Activated T-cell treated with anti-CD3 and anti-CD28 coated beads, Interleukin-2, amount 50 U/mL, for 1 hour (primary cell): ENCODE results near the gene LIMCH1.

ENCODE experiments used
- DNase-seq: peaks from one replicate; pipeline ENCODE4 v3.0.0-alpha.2; 2020

LIMCH1 gene

DNA sequence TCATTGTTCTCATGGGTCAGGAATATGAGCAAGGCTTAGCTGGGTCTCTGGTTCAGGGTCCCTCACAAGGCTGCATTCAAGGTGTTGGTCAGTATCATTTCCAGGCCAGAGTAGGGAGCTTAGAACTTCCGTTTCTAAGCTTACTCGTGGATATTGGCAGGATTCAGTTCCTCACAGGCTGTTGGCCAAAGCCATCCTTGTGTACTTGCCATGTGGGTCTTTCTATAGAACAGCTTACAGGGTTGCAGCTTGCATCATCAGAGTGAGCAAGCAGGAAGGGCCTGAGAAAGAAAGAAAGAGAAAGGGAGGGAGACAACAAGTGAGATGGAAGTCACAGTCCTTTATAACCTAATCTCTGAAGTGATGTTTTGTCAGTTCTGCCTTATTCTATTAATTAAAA, 5.1 kb upstream of the LIMCH1 start:
- no peak for DNase-seq

DNA sequence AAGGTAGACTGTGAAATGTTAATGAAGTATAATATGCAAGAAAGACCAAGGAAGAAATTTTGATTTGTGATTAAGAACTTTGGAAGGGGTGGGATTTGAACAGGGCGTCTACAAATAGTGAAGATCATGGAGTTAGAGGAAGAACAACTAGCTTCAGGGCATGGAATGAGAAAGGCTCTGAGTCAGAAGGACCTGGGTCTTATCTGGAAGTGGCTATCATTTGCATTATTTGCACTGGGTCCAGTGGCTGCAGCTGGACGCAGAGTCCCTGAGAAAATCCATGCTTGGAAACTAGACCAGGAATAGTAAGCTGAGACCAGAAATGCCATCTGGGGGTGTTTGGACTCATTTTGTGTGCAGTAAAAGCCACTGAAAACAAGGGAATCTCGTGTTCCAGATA, 4.3 kb upstream of the LIMCH1 start:
- no peak for DNase-seq

DNA sequence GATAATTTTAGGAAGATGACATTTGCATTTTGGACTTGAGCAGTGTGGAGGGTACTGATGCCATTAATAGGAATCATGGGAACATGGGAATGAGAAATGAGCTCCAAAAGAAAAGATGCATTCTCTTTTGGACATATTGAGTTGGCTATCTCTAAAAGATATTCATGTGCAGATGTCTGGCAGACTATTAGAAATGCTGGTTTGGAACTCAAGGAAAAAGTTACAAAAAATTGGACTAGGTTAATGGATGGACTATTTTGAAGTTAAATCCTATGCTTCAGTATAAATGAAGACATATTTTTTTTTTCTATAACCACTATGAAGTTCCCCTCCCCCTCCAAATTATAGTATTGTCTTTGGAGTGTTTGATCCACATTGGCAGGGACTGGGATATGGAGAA, 3.6 kb upstream of the LIMCH1 start:
- no peak for DNase-seq

DNA sequence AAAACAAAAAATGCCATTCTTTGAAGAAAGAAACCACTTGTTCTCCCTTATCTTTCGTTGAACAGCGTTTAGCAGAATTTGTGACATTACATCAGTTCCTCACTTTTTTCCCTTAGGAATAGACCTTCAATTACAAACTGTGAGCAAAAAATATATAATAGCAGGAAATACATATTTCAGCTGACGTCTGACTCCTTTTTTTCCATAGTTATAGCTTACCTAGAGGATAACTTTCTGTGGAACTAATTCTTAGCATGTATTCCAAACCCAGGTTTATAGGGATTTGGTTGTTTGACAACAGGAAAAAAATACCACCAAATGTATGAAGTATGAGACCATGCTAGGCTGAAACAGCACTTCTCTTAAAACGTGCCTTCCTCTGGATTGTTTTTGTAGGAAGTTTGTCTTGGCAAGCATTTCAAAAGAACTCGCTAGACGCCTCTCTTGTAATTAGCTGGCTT, 2.0 kb upstream of the LIMCH1 start:
- DNase-seq, result no peak

DNA sequence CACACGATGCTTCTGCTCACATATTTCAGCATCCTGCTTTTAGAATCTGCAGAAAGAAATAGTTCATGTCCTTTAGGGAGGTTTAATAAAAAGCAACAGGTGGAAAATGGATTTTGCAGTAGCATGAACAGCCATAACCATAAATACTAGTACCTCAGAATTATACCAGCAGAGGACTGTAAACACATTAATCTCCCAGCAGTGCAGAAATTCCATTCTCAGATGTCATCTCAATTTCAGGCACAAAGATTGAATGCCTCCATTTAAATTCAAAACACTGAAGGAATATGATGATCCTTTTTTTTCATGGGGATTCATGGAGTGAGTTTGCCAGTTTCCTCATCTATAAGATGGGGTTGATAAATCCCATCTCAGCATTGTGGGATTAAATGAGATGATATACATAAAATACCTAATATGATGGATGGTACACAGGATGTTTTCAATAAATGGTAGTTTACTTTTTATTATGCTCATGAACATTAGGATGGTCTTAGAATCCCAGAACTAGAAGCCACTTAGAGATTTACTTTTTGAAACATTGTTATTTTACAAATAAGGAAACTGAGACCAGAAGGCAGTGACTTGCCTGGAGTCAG, 566 bp upstream of the LIMCH1 start:
- no peak for DNase-seq

DNA sequence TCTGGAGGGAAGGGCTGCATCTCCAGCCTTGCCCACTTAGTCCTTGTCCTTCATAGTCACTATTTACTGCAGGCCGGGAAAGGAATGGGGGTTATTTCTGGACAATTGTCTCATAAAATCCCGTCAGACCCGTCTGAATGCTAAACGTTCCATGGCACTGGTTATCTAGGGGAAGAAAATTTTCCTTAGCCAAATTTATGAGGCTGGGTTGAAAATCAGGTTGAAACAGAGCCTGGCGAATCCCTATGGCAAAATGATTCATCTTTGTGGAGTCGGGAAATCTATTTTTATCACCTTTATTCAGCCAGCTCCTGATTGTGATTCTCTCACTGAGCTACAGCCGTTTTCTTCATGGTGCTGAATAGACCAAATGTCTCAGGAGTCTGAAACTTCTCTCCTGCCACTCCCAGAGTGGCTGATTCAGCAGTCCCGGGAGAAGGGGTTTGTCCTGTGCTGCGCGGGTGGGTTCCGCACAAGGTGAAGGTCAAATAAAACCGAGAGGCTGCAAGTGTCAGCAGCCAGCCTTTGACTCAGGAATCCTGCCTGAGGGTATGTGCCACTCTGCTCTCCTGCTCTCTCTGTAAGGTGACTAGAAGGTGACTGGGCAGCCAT, 1.0 kb downstream of the LIMCH1 start:
- no peak for DNase-seq

DNA sequence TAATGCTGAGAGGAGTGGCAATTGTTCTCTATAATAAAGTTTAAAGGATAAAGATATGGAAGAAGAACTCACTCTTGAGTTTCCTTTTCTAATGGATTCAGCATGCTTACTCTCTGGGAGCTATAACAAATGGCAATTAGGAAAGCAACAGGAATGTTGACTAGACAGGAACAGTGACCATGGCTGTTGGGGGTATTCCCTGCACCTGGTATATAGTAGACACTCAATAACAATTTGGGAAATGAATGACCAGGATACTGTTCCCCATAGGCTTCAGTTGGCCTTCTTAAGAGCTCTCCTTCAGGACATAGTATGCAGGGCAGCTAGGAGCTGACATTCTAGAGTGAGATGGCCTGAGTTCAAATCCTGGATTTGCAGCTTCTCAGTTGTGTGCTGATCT, 1.8 kb downstream of the LIMCH1 start:
- no peak for DNase-seq

DNA sequence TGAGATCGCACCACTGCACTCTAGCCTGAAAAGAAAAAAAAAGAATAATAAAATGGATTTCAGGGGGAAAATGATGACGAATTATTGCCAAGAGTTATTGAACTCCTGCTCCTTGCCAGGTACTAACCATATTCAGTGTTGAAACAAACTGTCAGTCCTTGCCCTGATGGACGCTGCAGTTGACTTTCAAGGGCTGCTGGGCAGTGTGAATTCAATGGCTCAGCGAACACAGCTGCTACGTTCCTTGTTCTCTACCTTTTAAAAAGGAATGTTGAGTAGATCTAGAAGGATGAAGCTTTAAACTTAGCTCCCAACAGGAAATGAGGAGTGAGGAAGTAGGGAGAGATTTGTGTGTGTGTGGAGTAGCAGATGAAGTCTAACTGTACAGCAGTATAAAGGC, 2.7 kb downstream of the LIMCH1 start:
- DNase-seq, result no peak

DNA sequence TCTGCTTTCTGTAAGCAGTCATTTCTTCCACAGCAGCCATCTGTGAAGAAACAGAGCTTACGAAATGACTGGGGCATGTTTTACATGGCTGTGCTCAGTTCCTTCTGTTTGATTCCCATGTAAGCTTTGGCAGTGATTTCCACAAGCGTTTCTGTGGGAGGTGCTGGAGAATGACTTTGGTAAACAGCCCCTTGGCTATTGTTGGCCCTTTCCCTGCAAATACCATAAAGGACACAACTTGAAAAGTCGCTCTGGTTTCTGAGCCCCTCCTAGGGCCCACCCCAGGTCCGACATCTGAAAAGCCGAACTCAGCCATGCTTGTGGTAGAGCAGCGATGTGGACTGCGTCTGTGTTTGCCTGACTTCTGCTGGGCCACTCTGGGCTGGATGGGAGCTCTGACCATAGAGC, 3.7 kb downstream of the LIMCH1 start:
- no peak for DNase-seq

DNA sequence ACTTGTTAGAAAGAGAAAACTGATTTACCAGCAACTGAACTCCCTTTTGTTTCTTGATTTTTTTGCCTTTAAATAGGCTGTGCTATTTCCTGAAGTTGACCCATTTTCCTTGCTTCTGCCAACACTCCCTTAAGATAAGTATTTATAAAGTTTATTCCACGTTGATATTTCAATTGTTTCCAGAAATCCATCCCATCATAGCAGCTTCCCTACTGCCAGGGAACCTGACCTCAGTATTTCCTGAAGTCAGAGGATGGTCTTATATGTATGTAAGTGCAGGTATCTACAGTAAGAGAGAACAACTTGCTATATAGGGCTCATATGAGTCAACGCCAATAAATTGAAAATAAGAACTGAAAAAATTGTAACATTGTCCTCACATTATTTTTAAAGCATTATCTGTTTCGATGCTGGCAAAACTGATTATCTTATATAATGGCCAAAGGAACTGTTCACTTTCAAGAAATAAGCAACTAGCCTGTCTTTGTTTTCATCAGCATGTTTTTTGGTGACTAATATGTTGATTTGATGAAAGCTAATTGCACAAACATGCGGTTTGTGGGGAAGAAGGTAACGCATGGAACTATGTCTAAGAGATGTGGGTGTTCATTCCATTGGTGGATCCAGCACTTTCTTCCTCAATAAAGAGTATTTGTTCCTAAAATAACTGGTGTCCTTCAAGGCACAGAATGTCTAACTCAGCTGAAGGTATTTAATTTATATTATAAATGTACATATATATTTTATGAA, 4.7 kb downstream of the LIMCH1 start:
- DNase-seq, result no peak

DNA sequence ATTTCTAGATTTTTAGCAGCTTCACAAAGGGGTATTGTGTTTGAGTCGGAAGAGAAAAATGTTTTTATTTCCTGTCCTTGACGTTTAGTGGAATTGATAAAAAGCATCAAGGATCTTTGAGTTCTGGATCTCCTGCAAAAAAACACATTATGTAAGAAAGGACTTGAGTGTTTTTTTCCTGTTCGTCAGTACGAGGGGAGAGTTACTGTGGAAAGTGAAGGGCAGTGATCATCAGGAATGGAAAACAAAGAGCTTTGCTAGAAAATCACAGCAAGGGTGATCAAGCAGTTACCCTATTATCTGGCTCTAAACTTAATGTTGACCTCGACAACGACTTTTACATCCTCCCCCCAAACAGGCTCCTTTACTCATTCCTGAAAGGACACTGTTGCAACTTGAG, 7.3 kb downstream of the LIMCH1 start:
- no peak for DNase-seq

DNA sequence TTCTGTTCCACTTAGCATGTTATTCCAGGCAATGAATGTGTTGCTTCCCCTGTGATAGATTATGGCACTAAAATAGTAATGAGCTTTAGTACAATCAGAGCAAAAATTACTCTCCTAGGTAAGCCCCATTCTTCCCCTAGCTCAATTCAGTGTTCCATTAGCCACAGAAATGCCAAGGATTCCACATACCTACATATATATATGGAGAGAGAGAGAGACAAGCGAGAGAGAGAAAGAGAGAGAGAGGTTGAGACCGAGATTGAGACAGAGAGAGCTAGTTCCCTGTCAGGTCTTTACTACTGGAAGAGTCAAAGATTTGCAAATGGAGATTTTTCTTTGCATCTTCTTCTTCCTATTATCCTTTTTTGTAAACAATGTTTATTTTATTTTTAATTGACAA, 8.7 kb downstream of the LIMCH1 start:
- DNase-seq, result no peak

DNA sequence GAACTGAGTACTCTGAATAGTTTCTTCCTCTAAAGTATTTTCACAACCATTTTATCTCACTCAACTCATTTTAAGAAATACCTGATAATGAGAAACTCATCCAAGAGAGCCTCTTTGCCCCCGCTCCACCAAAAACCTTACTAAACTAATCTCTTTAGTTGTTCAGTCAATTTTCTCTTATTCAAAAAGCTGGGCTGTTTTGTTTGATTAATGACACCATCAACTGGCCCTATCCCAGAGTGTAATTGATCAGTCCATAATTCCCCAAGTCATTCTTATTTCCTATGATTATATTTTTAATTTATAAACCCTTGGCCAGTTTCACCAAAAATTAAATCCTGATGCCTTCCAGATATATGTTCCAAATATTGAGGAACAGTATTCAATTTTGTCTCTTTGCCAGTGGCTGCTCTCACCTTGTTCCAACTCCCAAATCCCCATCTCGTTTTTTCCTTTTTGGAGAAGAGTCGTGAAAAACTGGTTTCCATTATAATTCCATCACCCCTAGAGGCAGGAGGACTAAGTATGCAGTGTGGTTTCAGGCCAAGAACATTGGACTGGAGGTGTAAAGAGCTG, 10.4 kb downstream of the LIMCH1 start:
- no peak for DNase-seq

DNA sequence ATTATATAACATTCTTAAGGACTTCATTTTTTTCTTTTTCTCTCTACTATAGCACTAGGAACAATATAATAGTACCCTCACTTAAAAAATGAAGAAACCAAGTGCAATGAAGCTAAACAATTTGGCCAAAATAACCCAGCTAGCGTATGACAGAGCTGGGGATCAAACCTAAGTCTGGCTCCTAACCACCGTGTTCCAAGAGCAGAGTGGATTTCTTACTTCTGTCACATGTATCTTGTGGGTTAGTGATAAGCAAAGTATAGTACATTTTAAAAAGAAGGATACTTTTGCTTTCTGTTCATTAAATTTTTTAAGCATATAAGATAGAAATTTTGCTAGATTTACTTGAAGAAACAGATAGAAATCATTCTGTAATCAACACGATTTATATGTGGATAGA, 11.5 kb downstream of the LIMCH1 start:
- no peak for DNase-seq

DNA sequence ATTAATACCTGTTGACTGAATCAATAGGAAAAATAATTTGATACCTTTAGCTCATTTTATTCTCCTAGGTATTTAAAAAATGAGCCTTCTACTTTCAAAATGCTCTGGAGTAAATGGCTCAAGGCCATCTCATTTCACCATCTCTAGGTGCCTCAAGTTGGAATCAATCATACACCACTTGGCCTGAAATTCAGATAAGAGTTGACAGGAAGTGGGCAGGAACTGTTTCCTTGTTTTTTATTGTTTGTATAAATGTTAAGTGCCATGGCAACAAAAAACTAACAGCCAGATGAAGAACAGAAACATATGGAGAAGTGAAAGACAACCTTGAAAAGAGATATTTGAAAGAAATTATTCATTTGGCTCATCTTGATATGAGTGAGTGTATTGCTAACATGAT, 12.4 kb downstream of the LIMCH1 start:
- DNase-seq, result no peak

DNA sequence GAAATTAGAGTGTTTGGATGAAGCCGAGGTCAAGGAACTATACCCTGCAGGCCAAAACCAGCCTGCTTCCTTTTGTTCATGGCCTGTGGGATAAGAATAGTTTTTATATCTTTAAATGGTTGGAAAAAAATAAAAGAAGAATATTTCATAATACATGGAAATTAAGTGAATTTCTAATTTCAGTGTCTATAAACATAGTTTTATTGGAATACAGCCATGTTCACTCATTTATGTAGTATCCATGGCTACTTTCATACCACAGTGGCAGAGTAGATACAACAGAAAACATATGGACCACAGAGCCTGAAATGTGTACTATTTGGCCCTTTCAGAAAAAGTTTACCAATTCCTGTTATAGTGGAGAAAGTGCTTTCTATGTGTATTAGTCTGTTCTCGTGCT, 13.6 kb downstream of the LIMCH1 start:
- no peak for DNase-seq

DNA sequence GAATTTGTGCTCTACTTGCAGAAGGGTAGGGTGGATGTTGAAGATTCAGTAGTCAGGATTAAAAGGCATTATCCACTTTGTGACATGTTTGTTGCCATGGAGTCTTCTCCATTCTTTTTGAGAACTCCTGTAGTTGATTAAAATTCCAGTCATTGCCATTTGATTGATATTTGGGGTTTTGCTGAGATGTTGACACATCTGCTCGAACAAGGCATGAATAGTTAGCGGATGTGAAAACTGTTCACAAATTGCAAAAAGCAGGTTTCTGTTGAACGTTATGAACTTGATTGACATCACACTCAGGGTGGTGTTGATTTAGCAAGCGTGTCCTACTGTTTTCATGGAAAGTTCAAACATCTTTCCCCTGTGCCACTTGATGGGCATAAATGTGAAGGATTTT, 16.9 kb downstream of the LIMCH1 start:
- DNase-seq, result no peak

DNA sequence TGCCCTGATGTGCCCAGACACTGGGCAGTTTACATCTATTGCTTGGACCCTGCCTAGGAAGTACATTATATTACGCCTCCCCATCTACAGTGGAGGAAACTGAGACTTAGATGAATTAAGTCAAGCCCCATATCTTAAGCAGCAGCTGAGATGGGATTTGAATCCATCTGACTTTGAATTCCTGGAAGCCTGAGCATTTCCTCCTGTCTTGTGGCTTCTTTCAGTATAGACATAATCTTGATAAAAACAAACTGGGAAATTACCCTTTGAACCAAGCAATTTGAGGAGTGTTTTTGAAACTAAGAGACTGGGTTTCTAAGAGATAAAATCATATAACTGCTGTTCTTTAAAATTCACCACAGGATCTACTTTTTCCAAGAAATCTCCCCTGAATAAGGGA, 18.6 kb downstream of the LIMCH1 start:
- DNase-seq, result no peak

DNA sequence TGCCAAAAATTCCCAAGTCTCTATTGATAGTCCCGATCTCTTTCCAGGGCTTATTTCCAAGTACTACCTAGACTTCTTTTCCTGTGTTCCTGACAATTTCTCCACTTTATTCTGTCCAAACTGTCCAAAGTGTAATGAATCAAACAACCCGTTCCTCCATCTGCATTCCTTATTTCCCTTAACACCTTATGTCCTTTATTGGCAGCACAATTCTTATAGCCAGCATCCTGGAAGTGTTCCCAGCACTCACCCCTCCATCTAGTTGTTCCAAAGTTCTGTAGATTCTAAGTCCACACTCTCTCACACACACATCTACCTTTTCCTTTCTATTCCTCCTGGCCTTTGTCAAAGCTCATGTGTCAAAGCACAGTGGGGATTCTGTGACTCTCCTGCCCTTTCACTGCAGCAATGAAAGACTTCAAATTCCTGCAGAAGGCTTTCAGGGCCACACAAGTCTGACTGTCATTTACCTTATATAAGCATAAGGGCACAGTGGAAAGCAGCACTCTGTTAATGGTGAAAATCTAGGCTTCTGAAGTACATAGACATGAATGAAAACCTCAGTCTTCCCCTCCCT, 22.1 kb downstream of the LIMCH1 start:
- DNase-seq, result no peak

DNA sequence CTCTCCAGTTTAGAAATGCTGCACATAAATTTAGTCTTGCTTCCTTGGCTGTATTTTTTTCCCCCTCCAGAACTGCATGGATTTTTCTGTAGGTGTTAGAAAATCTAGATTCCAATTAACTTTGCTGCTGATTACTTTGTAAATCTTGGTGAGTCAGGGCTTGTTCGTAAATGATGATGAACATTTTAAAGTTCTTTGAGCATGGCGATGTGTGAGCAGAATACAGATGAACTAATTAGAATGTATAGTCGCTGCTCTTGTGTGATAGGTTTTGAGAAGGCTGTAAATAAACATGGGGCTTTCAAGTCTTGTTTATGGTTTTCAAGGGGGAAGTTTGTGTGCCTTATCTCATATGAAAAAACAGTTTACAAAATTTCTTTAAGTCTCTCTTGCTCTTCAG, 23.3 kb downstream of the LIMCH1 start:
- DNase-seq, result no peak

DNA sequence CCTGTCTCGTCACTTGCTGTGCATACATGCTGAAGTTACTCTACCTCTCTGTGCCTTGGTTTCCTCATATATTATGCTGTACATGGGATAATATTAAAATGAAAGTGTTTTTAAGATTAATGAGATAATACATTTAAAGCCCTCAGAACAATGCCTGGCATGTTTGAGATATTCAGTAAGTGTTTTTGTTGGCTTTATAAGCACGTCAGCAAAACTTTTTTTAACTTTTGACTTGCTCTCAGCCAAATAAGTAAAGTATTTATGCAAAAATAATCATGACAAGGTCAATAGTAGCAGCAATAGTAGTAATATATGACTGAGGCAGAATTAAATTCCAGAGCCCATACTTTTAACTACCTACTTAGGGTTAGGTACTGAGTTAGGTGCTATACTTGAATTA, 29.2 kb downstream of the LIMCH1 start:
- DNase-seq, result no peak

DNA sequence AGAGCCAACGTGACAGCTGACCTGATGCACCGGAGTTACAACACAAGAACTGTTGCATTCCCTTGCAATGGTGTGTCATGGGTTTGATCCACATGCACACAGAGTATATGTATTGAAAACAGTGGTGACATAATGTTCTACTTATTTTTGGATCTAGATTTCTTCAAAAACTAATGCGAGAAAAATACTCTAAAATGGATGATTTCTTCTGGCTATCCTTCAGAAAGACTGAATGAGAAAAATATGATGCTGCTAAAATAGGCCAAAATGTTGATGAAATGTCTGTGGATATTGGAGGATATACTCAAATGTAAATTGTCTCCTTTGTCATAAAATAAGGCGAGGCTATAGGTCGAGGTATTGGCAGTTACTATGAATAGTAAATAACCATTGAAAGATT, 30.4 kb downstream of the LIMCH1 start:
- no peak for DNase-seq

DNA sequence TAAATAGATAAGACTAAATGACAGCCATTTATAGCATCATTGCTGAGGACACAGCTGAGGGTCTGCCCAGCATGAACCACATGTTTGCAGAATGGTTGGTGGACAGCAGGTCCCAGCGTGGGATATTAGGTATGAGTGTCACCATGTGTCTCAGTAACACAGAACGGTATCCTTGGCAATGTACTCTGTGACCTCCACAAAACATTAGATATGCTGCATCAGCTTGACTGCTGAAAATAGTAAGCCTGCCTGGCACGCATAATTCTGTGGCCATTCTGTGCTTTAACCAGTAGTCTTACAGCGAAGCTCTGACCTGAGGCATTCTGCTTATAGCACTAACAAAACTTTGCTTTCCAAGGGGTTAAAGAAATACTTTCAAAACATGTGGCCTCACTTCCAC, 32.0 kb downstream of the LIMCH1 start:
- no peak for DNase-seq

DNA sequence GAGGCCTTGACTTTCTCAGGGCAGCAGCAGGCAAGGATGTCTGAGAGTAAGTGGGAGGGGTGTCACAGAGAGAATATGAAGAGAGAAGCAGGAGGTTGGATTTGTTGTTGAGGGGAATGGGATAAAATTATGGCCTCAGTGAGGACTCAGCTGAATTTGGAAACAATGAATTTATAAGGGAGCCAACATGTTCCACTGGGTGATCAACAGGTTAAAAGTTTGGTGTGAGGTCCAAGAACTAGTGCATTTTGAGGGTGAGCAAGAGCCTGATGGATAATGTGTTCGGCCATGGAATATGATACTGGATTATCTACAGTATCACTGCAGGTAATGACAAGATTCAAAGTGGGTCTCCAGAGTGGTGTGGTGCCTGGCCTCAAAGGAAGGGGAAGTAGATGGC, 33.5 kb downstream of the LIMCH1 start:
- DNase-seq, result no peak
